Measurements from ENCODE around the gene CNPY2.
A peak's percentile ranks its signal among the peaks of the same experiment; 100 is the strongest.
"Not testable (repeated sequence)": the region's sequence is repeated elsewhere in the genome, so short reads cannot be mapped to it uniquely, and the experiment has no call there.

Gene CNPY2

GRCh38 chr12:56271031-56271430, 44.8 kb downstream of the CNPY2 start:
- Histone ChIP-seq H3K27ac (no peak overlapping the region), H3K36me3 (replicated peaks) (peaks cover 59% of the 10 kb centered on the region), H3K27me3 (replicated peaks) (no peaks in the 10 kb centered on the region), H3K4me3 (ENCODE audit: low read depth, low read length) (no peak overlapping the region)
- peak; percentile 71 for TF ChIP-seq CTCF (IDR thresholded peaks at IDR 0.05; ENCODE audit: low read depth, low read length, missing control alignments)
- in situ Hi-C loops (cut with HindIII; ENCODE audit: low pct_ligation_motif_present, low sequenced_read_pairs): no loop called here
- DNase-seq: peak; percentile 18

DNA sequence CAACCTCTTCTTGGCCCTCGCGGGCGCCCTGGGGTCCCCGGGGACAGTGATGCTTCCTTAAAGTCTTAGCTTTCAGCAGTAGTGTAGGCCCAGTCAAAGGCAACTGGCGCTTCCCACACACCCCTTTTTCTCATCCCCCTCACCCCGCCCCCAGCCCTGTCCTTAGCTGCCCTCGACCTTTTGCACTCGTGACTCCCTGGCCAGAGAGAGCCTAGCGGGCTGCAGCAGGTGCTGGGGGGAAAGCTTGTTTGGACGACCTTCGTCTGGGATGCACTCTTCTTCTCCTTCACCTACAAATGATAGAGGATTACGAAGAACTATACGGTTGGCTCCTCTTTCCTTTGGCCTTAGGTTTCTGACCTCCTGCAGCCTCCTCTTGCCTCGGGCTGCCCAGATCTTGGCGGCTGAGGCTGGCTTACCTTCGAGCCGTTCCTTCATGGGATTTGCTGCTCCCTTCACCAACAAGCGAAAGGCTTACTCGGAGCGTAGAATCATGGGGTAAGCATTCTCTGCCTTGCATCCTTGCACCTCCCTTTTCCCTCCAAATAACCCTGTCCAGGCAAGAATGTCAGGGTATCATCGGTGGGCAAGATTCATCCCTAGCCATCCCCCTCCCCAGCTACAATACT, 48.2 kb downstream of the CNPY2 start:
- TF ChIP-seq CTCF (IDR thresholded peaks at IDR 0.05; ENCODE audit: low read depth, low read length, missing control alignments): no peak
- Histone ChIP-seq H3K27ac (no peak overlapping the region), H3K27me3 (replicated peaks) (no peaks in the 10 kb centered on the region), H3K4me3 (ENCODE audit: low read depth, low read length) (peak overlapping the region; percentile 86), H3K36me3 (replicated peaks) (peaks cover 29% of the 10 kb centered on the region)
- in situ Hi-C loops (cut with HindIII; ENCODE audit: low pct_ligation_motif_present, low sequenced_read_pairs): no loop called here
- DNase-seq: no peak

DNA sequence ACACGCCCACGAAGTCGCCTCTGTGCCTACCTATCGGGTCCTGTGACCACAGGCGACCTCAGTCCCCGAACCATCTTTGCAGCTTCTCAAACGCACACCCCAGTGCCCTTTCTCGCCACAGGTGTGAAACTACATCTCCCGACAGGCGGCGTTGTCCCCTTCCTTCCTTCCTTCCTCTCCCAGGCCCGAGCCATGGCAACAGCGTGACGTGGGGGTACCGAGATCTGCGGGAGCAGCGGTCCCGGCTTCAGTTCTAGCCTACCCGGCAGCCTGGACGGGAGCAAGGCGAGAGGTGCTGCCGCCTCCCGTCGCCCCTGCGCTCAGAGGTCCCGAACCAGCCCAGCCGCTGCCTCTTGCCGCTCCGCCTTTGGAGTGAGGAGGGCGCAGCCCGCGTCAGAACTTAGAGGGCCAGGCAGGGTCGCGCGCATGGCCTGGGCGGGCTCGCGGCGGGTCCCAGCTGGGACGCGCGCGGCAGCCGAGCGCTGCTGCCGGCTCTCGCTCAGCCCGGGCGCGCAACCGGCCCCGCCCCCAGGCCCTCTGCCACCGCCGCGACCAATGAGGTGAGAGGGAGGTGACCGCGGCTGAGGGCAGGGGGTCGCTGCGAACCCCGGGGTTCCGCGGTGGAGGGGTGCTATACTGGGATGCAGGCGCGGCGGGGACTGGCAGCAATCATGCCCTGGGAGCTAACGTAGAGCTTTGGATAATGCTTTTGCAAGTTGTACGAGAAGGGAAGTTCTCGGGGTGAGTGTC, 48.9 kb downstream of the CNPY2 start, which contains the start of gene COQ10A:
Gene COQ10A (plus strand): TSS at position 250 of the 750 bp plus-strand sequence. CDS start 177 bp downstream, at position 427.
- Histone ChIP-seq H3K36me3 (replicated peaks) (peaks cover 24% of the 10 kb centered on the region), H3K4me3 (ENCODE audit: low read depth, low read length) (peak within 1 kb of the TSS; percentile 86), H3K27ac (peak within 1 kb of the TSS; percentile 79), H3K27me3 (replicated peaks) (no peaks in the 10 kb centered on the region)
- in situ Hi-C loops (cut with HindIII; ENCODE audit: low pct_ligation_motif_present, low sequenced_read_pairs): no loop called here
- DNase-seq: peak; percentile 79
- TF ChIP-seq CTCF (IDR thresholded peaks at IDR 0.05; ENCODE audit: low read depth, low read length, missing control alignments): peak; percentile 83

- DNase-seq; H3K27me3 ChIP-seq (replicated peaks); in situ Hi-C loops (cut with HindIII; ENCODE audit: low pct_ligation_motif_present, low sequenced_read_pairs); H3K27ac ChIP-seq: not testable (repeated sequence)
- Histone ChIP-seq H3K36me3 (replicated peaks) (peaks cover 17% of the 10 kb centered on the region), H3K4me3 (ENCODE audit: low read depth, low read length) (peak overlapping the region; percentile 86)
Measured at GRCh38 chr12:56266068-56266692, 49.6 kb downstream of the CNPY2 start.

GRCh38 chr12:56262955-56263354, 52.8 kb downstream of the CNPY2 start:
- H3K36me3 ChIP-seq (replicated peaks); DNase-seq; H3K27ac ChIP-seq; H3K27me3 ChIP-seq (replicated peaks); H3K4me3 ChIP-seq (ENCODE audit: low read depth, low read length); in situ Hi-C loops (cut with HindIII; ENCODE audit: low pct_ligation_motif_present, low sequenced_read_pairs): not testable (repeated sequence)

GRCh38 chr12:56261503-56262232, 54.1 kb downstream of the CNPY2 start:
- H3K27me3 ChIP-seq (replicated peaks): no peaks in the 10 kb centered on the region
- DNase-seq: peak; percentile 70
- in situ Hi-C loops (cut with HindIII; ENCODE audit: low pct_ligation_motif_present, low sequenced_read_pairs): no loop called here
- H3K4me3 ChIP-seq (ENCODE audit: low read depth, low read length): no peak overlapping the region
- H3K36me3 ChIP-seq (replicated peaks): peaks cover 3% of the 10 kb centered on the region
- TF ChIP-seq CTCF (IDR thresholded peaks at IDR 0.05; ENCODE audit: low read depth, low read length, missing control alignments): no peak
- peak overlapping the region; percentile 31 for H3K27ac ChIP-seq

Data from brain microvascular endothelial cell (primary cell).